AG08396 (cell line): ENCODE measurements around the gene DMKN.
A peak's percentile ranks its signal among the peaks of the same experiment; 100 is the strongest.

Experiments used
- DNase-seq: peaks from one replicate; pipeline ENCODE4 v3.0.0; 2012; ENCODE audit warnings: low spot score, mixed read lengths

Gene DMKN, protein sequence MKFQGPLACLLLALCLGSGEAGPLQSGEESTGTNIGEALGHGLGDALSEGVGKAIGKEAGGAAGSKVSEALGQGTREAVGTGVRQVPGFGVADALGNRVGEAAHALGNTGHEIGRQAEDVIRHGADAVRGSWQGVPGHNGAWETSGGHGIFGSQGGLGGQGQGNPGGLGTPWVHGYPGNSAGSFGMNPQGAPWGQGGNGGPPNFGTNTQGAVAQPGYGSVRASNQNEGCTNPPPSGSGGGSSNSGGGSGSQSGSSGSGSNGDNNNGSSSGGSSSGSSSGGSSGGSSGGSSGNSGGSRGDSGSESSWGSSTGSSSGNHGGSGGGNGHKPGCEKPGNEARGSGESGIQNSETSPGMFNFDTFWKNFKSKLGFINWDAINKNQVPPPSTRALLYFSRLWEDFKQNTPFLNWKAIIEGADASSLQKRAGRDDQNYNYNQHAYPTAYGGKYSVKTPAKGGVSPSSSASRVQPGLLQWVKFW

DNA sequence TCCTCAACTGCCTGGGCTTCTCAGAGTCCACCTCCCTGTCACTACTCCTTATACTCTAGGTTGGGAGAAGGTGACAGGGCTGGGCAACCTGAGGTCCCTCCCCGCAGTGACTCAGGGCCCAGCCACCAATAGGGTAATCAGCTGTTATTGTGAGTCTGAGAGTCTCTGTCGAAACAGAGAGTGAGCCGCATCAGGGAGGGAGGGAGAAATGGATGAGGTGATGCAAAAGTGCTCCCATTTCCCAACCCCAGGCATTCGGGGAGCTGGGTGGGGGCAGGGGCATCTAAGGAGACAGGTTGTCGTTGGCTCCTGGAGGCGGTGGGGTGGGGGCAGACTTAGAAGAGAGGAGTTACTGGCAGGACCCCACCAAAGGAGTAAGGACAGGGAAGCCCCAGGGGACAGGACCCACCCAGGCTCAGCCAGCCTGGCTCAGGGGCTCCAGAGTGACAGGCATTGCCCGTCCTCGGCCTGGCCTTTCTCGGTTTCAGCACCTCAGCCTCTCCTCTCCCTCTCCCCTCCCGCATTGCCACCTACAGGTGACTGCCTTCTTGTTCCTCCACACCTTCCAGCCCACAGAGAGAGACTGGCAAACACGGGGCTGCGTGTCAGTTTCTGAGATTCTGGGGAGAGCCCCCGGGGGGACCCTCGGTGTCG, at the start of gene DMKN:
Gene DMKN, minus strand, starts transcription at position 22 of the 654 bp plus-strand sequence. CDS start 174 bp downstream, outside the sequence.
- DNase-seq, result peak; percentile 77

DNA sequence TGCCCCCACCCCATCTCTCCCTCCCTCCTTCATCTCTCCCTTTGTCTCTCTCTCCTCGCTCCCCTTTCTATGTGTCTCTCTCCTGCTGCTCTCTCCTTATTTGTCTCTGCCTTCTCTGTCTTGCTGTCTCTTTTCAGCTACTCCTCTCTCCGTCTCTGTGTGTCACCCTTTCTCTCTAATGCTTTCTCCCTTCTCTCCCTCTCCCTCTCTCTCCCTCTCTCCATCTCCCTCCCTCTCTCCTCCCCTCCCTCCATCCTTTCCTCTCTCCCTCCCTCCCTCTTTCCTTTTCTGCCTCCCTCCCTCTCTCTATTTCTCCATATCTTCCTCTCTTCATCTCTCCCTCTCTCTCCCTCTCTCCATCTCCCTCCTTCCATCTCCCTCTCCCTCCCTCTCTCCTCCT, 49.3 kb upstream of the DMKN start:
- no peak for DNase-seq

- no peak for DNase-seq
These were observed 48.9 kb upstream of the DMKN start for GRCh38 chr19:35562336-35562735.

- no peak for DNase-seq
These were observed 48.0 kb upstream of the DMKN start for GRCh38 chr19:35561436-35561835.

GRCh38 chr19:35560677-35561076, 47.2 kb upstream of the DMKN start:
- no peak for DNase-seq

DNA sequence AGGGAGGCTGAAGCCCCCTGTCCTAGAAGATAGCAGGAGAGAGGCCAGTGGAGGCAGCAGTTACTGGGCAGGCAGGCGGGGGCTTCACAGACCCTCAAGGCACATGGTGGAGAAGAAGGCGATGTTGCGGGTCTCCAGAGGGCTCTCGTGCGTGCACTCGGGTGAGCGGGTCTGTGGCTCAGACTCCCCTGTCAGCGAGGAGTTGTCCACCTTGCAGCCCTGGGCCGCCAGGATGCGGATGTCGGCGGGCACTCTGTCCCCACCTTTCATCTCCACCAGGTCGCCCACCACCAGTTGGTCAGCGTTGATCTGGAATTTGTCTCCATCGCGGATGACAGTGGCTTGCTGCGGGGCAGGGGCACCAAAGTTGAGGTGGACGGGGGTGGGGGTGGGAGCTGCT, 46.8 kb upstream of the DMKN start:
- no peak for DNase-seq

GRCh38 chr19:35559781-35560180, 46.3 kb upstream of the DMKN start:
- no peak for DNase-seq

- DNase-seq, result no peak
These were observed 45.8 kb upstream of the DMKN start for GRCh38 chr19:35559281-35559659.

DNA sequence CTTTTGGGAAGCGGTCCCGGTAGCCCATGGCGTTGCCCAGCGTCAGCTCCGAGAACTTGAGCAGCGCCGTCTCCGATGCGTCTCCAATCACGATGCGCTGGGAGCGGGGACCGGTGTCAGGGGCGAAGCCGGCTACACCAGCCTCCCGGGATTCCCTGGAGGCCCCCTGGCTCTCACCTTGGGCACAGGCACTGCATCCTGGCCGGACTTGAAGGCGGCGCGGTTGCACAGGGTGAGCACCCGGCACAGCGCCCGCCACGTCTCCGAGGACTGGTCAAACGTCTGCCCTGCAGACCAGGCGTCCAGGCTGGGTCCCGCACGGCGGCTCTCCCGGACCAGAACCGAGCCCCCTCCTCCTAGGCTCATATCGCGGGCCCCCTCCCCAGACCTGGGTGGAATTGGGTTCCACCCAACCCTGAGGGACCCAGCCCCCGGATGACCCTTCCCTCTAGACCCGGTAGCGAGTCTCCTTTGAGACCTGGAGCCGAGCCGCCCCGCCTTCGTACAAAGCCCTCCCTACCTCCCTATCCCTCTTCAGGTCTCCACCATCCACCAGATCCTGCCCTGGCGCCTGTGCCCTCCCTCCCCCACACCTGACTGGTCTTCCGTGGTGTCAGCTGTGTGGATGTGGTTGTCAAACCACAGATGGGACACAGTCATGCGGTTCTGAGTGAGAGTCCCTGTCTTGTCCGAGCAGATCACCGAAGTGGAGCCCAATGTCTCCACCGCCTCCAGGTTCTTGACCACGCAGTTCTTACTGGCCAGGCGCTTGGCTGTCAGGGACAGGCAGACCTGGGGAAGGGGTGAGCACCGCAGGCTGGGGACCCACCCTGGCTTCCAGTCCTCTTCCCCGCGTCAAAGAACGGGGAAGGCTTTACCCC, 45.2 kb upstream of the DMKN start:
- no peak for DNase-seq

DNA sequence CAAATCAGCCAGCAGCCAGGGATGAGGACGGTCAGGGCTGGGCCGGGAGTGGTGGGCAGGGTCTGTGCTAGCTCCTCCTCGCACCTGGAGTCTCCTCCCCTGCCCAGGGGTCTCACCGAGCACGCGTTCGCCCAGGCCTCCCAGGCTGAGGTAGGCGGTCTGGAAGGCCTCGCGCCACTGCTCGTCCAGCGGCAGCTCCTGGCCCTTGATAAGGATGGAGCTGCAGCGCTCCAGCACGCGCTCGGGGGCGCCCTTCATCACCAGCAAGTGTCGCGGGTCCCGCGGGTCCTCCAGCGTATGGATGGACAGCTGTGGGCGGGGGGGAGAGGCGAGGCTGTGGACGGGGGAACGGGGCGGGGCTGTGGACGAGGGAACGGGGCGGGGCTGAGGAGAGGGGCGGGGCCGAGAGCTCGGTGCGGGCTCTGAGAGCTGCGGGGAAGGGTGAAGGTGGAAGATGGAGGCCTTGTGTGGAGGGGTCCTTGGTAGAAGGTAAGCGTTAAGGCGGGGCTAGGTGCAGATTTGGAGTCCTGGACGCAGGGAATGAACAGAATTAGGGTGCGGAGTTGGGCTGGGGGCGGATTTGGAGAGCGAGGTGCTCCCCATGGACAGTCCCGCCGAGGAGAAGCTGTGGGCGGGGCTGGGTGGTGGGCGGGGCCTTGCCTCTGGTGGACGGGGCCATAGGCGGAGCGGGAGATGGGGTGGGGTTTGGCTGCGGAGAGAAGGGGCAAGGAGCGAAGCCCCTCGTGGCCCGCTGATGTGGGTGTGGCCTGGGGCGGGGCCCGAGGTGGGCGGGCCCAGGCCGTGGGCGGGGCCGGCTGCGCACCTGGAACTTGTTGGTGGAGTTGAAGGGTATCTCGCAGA, 44.3 kb upstream of the DMKN start:
- peak; percentile 71 for DNase-seq

- no peak for DNase-seq
These were observed 43.5 kb upstream of the DMKN start for GRCh38 chr19:35556846-35557538.

GRCh38 chr19:35556025-35556590, 42.7 kb upstream of the DMKN start:
- no peak for DNase-seq

GRCh38 chr19:35555301-35556005, 42.0 kb upstream of the DMKN start:
- peak; percentile 63 for DNase-seq

DNA sequence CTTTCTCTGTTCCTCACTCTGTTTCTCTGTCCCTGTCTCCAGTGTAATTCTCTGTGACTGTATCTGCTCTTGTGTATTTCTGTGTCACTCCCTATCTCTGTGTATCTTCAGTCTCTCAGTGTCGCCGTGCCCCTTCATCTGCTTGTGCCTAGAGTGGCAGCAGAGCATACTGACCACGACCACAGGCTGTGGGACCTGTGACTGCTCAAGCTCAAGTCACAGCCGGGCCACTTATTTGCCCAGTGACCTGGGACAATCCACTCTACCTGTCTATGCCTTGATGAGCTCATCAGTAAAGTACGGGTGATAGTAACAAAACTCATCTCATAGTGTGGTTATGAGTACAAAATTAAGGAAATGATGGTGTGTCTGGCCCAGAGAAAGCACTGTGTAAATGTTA, 40.6 kb upstream of the DMKN start:
- DNase-seq, result no peak

- DNase-seq, result no peak
These were observed 40.0 kb upstream of the DMKN start for GRCh38 chr19:35553385-35554000.

DNA sequence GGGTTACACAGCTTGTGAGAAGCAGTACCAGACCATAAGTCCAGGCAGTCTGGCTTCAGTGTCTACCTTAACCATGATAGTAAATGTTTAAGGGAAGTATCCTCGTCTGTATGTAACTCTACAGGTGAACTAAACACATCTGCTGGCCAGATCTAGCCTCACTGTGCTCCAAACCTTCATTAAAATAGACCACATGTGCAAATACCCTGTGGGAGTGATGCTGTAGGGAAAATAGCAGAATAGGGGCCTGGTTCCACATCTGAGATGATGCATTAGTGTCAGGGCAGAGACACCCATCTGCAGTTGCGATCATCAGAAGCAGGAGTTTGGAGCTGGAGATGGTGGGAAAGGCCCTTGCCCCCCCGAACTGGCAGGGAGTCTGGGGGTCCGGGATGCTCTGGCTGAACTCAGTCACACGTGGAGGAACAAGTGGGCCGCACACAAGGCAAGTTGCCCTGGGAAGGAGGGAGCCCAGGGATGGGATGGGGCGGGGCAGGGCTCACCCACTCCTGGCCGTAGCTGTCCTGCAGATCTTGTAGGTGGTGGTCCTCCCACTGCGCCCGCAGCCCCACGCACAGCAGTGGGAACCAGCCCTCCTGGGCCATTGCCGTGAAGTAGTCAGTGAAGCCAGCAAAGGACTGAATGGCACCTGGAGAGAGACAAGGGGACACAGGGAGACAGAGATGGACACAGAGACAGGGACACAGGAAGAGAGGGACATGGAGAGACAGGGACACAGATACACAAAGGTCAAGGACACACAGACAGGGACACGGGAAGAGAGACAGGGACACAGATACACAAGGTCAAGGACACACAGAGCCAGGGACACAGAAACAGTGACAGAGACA, 39.3 kb upstream of the DMKN start:
- DNase-seq, result no peak

DNA sequence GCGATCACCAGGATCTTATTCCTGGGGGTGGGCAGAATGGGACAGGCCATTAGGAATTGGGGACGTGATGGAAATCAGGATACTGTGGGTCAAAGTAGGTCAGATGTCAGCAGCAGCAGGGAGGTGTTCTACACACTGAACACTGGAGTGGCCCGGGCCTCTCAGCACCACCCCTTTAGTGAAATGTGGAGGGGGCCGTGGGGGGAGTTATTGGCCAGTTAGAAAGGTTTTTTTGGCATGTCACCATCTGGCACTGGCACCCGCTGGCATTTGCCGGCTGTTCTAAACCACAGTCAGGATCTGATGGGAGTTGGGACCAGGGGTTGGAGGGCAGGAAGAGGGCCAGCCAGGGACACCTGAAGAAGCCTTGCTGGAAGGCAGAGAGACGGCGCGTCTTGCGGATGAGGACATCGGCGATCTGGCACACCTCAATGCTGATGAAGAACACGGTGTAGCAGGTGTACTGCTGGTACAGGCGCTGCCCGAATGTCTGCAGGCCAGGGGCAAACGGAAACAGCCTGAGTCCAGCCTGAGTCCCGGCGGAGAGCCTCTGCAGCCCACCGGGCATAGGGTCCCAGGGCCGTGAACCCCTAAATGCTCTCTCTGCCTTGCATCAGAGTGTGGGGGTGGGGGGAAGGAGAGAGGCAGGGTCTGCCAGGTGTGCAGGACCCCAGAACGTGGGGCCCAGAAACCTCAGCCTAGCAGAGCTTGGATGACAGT, 37.8 kb upstream of the DMKN start:
- no peak for DNase-seq
